NCI-H82 treated with DMSO at 0.1 percent for 48 hours (cell line): ENCODE data around the gene EIF3I.
"Not testable (repeated sequence)": the region's sequence is repeated elsewhere in the genome, so short reads cannot be mapped to it uniquely, and the experiment has no call there.

Experiments used
- DNase-seq: peaks from one replicate; lab custom pipeline; 2025; ENCODE audit not compliant: unreplicated experiment; lab: John Stamatoyannopoulos, UW

EIF3I gene

DNA sequence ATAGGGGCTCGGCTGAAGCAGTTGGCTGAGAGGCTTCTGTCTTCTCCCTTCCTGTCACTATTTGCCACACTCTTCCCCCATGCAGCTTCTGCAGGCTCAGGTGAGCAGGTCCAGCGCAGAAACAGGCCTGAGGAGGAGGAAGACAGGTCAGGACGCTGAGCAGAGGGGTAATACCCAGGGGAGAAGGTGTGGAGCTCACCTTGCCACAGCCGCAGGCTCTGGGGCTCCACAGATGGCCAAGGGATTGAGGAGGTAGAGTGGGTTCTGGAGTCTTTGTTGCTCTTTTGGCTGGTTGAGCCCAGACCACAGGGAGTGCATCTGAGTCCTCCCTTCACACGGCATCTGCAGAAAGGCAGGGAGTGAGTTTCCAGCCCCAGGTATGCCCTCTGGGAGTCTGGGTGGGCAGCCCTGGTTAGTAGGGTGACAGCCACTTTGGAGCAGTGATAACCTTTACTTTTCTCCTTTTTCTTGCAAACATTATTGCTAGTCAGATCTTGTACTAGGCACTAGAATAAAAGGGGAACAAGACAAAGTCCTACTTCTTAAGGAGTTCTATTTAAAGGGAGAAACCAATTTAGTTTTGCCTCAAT is 9.7 kb downstream of the EIF3I start:
- DNase-seq: no peak

DNA sequence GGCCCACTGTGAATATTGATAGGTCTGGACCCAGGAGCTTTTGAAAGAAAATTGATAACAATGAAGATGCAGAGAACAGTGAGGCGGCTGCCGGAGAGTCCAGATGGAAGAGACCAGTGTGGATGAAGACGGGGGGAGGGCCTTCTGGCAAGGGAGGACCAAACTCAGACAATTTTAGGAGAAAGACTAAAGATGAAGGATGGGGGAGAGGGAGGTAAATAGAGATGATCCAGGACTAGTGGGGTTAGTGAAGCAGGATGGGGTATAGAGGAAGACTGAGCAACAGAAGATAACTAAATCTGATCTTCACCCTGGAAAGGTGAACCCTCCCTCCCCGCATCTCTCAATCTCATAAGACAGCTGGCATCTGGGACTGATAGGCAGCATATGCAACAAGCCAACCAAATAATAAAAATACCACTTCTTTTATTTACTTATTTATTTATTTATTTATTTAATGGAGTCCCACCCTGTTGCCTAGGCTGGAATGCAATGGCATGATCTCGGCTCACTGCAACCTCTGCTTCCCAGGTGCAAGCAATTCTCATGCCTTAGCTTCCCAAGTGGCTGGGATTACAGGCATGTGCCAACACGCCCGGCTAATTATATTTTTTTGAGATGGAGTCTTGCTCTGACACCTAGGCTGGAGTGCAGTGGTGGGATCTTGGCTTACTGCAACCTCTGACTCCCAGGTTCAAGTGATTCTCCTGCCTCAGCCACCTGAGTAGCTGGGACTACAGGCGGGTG is 10.5 kb downstream of the EIF3I start:
- DNase-seq: no peak

DNA sequence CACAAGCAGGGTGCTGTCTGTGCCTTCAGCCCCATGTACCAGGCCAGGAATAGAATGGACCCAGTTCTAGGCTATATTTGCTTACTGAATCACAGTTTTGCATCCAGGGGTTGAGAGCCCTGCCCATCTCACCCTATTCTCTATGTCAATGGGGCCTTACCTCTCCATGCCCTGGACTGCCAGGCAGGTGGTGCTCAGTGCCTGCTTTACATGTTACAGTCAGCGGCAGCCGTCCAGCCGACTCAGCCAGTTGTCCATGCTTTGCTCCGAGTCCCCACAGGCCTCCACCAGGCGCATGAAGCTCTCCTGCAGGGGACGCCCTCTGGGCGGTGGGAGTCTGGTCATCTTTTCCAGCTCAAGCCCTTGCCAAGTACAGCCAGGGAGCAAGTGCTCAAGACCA is 12.6 kb downstream of the EIF3I start:
- DNase-seq: no peak

DNA sequence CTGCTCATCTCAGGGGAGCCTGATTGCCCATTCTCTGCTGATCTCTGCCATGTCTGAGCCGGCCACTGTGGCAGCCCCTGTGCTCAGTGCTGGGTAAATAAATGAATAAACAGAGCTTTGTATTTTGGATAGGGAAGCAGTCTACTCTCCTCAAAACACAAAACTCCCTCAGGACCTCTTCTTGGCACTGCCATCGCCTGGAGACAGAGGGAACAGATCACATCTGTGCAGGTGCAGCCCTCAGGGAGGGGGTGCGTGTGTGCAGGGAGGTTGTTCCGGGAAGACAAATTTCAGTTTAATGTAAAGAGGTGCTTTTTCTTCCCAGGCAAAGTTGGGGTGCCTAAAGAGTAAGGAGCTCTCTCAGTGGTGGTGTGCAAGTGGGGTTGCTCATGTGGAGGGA is 17.1 kb downstream of the EIF3I start:
- no peak for DNase-seq

DNA sequence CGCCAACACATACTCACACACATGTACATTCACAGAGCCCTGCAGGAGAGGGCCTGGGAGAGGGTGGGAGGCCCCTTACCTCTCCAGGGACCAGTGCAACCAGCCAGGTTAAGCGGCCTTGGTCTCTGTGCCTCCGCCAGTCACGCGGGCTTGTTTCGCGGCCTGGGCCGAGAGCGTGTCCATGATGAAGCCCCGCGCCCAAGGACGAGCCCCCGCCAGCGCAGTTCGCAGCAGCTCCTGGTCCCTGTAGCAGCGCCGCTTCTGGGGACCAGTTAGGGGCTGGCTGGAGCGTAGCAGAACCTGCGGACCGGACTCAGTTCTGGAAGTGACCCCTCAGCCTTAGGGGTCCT is 17.6 kb downstream of the EIF3I start:
- DNase-seq: no peak

DNA sequence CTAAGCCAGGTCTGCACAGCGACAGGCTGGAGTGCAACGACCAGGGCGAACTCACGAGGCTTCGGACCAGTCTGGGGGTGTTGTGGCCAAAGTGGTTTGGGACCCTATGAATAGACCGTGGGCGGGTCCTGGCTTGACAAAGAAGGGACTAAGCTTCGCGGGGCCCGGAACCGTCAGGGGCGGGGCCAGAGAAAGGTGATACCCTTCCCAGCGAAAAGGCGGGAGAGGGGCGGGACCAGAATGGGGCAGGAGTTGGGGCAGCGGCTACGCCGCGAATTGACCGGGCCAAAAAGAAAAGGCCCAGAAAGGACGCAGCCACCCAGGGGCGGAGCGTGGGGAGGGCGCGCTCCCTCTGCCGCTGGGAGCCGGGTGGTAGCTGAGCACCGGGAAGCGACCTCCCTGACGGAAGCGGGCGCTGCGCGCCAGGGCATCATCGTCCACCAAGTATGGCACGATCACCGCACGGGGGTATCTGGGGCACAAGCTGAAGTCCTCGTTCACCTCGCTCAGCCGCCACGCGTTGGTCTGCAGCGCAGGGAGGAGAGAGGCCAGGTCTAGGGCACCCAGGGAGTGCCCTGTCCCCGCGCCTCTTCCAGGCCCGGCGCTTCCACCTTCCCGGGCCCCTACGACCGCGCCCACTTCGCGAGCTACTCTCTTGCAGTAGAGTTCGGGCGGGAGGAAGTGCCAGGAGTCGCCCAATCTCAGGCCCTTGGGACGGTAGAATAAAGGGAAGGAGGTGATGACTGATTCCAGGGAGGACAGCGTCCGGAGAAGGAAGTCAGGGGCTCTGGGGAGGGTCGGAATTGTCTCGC is 18.1 kb downstream of the EIF3I start:
- DNase-seq: no peak

DNA sequence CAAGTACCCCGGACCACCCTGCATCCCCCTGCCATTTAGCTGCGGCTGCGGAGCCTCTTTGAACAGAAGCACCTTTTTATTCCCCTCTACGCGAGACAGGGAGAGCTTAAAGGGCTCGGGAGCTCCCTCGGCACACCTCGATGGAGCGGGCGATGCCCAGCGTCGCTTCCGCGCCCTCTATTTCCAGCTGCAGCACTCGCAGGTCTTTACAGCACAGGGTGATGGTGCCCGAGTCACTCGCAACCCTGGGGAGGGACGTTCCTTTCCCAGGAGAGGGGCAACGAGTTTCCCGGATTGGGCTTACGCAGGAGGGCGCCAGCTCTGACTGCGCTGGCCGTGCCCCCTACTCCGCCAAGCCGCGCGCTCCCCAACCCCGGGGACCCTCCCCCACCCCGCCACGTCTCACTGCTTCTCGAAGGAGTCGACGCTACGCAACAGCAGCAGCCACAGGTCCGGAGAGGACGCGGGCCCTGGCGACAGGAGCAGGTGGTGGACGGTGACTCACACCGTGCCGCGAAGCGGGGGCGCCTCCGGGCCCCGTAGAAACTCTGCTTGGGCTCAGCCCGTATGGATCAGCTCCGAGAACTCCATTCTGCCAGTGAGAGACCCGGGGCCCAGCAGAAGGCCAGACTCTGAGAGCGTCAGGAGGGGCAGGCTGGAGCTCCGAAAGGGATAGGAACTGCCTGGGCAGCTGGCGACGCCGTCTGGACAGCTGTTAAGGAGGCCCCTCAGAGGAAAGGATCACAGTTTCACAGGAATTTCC is 19.0 kb downstream of the EIF3I start:
- DNase-seq: no peak

DNA sequence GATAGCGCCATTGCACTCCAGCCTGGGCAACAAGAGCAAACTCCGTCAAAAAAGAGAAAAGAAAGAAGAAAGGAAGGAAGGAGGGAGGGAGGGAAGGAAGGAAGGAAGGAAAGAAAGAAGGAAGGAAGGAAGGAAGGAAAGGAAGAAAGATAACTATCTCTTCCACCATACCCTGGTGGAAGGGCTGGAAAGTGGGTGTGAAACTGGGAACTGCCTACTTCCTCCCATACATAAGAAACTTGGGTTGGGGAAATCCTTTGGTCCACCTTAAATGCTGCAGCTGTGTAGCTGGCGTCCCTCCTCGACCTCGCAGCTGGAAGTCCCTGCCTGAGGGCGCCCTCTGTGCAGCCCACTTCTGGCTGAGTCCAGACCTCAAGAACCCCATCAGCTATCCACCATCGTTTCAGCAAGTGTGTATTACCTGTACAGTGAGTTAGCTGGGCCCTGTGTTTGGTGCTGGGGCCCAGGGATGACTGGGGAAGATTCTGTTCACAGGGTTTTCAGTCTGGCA is 20.2 kb downstream of the EIF3I start:
- no peak for DNase-seq

DNA sequence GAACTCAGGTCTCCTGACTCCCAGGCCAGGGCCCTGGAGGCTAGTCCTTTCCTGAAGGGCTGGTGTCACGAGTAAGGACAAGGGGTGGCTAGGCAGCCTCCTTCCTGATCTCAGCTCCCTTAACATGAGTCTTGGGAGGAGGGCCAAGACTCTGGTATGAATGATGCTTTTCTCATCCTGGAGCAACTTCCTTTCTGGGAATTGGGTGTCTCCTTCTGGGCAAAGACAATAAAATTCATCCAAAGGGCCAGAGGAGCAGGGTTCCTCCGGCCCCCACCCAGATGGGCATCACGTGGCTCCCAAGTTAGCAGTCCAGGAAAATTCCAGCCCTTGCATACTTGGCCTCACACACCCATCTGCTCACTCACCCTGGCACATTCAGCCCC is 24.7 kb downstream of the EIF3I start, which contains the start of gene FAM167B:
Gene FAM167B, plus strand, starts transcription at position 335 of the 386 bp plus-strand sequence. CDS start 200 bp downstream, outside the sequence.
- DNase-seq: no peak

DNA sequence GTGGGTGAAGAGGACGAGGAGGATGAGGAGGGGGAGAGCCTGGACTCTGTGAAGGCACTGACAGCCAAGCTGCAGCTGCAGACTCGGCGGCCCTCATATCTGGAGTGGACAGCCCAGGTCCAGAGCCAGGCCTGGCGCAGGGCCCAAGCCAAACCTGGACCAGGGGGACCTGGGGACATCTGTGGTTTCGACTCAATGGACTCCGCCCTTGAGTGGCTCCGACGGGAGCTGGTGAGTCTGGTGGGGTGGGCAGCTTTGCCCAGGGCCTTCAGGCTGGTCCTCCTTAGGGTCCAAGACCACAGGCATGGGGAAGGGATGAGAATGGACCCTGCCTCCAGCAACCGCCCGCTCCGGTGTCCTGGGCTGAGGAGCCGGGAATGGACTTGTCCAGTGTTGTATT is 25.2 kb downstream of the EIF3I start:
- no peak for DNase-seq

DNA sequence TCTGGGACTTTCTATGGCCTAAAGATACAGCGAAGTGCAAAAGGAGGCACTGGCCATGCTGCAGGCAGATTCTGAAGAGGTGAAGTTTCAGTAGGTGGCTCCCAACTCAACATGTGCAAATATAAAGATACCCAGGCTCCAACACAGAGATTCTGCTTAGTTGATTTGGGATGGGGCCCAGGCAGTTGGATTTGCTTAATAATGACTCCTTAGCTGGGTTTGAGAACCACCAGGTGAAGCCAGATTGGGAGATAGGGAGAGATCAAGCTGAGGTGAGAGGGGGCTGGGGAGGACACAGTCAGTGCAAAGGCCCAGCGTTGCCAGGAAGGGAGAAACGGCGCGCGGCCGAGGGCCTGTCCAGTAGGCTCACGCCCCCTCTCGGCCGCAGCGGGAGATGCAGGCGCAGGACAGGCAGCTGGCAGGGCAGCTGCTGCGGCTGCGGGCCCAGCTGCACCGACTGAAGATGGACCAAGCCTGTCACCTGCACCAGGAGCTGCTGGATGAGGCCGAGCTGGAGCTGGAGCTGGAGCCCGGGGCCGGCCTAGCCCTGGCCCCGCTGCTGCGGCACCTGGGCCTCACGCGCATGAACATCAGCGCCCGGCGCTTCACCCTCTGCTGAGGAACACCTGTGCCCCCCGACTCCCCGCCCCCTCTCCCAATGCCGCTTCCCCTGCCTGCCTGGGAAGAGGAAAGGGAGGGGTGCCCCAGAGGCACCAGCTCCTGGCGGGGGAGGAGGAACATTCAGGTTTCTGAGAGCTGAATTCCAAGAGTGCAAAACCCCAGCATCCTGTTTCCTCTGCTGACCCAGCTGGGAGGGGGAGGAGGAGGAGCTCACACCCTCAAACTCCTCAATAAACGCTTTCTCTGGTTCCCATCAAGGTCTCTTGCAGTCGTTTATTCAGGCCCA is 26.0 kb downstream of the EIF3I start:
- DNase-seq: peak; percentile 43

DNA sequence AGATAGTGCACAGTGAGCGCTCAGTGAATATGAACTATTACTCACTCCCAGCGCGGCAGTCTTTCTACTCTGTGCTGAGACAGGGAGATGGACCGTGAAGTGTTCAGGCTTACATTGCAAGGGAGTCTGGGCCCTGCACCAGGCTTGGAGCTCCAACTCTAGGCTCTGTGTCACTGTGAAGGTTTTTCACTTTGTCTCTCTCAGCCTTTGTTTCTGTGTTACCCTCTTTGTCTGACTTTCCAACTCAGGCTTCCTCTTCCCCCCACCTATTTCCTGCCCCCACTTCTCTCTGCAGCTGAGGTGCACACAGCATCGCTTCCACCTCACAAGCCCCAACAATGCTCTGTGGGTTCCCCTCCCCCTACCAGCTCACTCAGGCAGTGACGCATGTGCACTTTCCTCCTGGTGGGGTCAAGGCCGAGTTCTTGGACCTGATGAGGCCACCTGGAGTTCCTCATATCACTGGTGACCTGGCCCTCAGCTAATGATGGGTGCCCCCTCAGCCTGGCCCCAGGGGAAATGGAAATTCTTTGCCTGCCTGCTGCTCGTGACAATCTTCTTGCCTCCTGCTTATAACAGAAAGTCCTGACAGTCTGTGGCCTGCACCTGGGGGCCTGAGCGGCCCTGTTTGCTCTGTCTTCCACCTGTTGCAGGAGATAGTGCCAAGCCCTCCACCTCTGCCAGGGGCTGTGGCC is 27.8 kb downstream of the EIF3I start:
- DNase-seq: no peak

DNA sequence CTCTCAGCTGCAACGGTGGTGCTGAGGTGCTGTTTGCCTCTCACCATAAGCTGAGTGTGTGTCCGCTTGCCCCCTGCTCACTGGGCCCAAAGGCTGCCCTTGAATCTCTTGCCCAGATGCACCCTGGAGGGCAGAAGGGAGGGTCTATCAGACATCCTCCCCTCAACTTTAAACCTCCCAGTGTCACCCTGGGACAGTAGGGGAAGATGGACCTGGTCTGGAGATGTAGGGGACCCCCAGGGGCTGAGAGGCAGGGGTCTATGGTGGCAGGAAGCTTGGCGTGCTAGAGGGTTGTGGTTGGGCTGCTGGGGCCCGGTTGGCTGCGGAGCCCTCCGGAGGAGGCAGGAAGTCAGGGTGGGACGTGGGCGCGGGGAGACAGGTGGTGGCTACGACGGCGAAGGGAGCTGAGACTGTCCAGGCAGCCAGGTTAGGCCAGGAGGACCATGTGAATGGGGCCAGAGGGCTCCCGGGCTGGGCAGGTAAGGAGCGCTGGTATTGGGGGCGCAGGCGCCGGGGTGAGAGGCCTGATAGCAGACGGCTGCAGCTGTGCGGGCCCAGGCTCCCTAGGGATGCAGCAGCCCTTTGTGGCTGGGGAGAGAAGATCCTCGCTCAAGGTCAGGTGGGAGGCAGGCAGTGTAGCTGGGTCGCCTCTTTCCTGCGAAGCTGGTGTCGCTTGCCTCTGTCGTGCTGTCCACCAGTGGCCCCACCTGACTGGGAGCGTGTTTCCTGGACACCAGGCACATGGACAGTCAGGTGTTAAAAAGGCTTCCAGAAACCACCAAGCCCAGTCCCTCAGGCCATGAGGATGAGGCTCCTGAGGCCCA is 28.9 kb downstream of the EIF3I start, which contains the start of gene LCK:
Gene LCK, plus strand, starts transcription at position 373 of the 824 bp plus-strand sequence. CDS start 23,065 bp downstream, outside the sequence.
- no peak for DNase-seq

DNA sequence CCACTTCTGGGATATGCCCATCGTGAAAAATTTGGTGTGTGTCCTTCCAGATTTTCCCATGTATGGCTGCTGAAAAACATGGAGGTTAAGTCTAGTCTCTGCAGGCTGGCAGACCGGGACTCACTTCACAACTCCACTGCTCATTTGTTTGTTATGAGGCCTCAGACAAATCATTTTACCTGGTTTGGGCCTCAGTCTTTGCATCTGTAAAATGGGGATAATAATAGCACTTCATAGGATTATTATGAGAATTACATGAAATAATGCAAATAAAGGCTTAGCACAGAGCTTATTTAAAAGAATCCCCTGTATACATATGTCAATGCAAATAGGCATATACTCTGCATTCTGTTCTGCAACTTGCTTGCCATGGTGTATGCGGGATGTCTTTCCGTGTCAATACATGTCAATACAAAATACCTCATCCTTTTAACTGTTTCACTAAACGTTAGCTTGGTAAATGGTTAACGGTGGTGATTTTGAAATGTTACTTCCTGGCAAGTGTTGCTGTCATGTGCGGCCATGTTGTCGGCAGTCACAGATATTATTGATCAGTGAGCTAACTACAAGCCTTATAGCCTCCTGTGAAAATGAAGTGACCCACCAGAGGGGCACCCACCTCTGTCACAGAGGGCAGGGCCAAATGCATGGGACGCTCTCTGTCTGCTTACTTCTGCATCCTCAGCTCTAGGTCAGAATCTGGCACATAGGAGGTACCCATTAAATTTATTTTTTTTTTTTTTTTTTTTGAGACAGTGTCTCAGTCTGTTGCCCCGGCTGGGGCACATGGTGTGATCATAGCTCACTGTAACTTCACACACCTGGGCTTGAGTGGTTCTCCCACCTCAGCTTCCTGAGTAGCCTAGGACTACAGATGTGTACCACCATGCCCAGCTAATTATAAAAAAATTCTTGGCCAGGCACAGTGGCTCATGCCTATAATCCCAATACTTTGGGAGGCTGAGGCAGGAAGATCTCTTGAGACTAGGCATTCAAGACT is 33.2 kb downstream of the EIF3I start:
- no peak for DNase-seq

DNA sequence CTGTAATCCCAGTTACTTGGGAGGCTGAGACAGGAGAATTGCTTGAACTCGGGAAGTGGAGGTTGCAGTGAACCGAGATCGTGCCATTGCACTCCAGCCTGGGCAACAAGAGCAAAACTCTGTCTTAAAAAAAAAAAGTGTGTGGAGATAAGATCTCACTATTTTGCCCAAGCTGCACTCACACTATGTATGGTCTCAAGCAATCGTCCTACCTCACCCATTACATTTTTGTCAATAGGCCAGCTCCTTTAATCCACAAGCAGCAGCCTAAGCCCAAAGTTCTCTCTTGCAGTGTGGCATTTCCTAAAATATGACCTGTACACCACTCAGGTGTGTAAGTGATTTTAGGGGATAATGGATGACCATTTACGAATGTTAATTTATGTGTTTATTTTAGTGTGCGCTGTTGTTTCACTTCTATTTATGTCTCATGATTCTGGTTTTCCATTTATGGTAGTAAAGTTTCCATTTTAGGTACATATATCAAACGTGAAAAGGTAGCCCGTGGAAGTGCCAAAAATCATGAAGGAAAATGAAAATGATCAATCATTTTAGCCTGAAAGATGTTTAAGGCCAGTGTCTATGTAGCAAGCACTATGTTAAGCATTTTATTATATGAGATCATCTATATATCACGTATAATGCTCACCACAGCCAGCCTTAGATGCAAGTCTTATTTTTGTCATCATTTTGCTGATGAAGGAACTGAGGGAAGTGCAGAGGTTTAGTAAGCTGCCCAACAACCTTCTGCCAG is 34.4 kb downstream of the EIF3I start:
- DNase-seq: no peak

DNA sequence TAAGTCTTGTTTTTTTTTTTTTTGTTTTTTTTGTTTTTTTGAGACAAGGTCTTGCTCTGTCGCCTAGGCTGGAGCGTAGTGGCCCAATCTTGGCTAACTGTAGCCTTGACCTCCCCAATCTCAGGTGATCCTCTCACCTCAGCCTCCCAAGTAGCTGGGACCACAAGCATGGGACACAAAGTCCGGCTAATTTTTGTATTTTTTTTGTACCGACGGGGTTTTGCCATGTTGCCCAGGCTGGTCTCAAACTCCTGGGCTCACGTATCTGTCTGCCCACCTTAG is 35.0 kb downstream of the EIF3I start:
- no peak for DNase-seq

DNA sequence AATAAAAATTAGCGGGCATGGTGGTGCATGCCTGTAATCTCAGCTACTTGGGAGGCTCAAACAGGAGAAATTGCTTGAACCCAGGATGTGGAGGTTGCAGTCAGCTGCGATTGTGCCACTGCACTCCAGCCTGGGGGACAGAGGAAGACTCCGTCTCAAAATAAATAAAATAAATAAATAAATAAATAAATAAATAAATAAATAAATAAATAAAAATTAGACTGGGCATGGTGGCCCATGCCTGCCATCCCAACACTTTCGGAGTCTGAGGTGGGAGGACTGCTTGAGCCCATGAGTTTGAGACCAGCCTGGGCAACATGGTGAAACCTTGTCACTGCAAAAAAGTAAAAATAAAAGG is 41.0 kb downstream of the EIF3I start:
- not testable (repeated sequence) for DNase-seq
